BE2C (cell line): ENCODE data around the gene CD99.
"Not testable (repeated sequence)": the region's sequence is repeated elsewhere in the genome, so short reads cannot be mapped to it uniquely, and the experiment has no call there.

Experiments
- DNase-seq: peaks from one replicate; pipeline ENCODE4 v3.0.0-alpha.2; 2020
- H3K27me3 ChIP-seq: fragments of 250-450 bp; sonication (Bioruptor Pico); 2 replicates; pipeline ENCODE4 v1.5.1; 2020; ENCODE audit warnings: mild to moderate bottlenecking
- H3K36me3 ChIP-seq: fragments of 250-450 bp; sonication (Bioruptor Pico); 2 replicates; pipeline ENCODE4 v1.5.1; 2020; ENCODE audit warnings: mild to moderate bottlenecking
- H3K4me1 ChIP-seq: fragments of 250-450 bp; sonication (Bioruptor Pico); 2 replicates; pipeline ENCODE4 v1.5.1; 2020
- H3K4me3 ChIP-seq: 2 replicates; pipeline ENCODE4 v1.5.1; 2011; ENCODE audit warnings: low read depth, low read length
- H3K9me3 ChIP-seq: fragments of 250-450 bp; sonication (Bioruptor Pico); 2 replicates; pipeline ENCODE4 v1.5.1; 2020
- TF ChIP-seq, protein P1 (sequence below): IDR thresholded peaks from 2 replicates; pipeline ENCODE4 v1.5.1; 2012; ENCODE audit warnings: mild to moderate bottlenecking, low read depth, low read length

The CD99 gene

DNA sequence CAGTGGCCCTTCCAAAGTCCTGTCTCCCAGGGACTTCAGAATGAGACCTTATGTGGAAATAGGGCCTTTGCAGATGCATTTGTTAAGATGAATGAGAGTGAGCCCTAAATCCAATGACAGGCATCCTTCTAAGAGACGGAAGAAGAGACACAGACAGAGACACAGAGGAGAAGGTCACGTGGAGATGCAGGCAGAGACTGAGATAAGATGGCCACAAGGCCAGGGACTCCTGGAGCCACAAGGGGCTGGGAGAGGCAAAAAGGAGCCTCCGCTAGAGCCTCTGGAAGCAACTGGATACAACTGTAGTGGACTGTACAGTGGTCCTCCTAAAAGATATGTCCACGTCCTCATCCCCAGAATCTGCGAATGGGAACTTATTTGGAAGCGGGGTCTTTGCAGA lies 19.0 kb upstream of the CD99 start:
- H3K9me3 ChIP-seq, result no peaks in the 10 kb centered on the region
- H3K4me1 ChIP-seq, result no peaks in the 10 kb centered on the region
- H3K36me3 ChIP-seq, result no peaks in the 10 kb centered on the region
- TF ChIP-seq, protein P1, sequence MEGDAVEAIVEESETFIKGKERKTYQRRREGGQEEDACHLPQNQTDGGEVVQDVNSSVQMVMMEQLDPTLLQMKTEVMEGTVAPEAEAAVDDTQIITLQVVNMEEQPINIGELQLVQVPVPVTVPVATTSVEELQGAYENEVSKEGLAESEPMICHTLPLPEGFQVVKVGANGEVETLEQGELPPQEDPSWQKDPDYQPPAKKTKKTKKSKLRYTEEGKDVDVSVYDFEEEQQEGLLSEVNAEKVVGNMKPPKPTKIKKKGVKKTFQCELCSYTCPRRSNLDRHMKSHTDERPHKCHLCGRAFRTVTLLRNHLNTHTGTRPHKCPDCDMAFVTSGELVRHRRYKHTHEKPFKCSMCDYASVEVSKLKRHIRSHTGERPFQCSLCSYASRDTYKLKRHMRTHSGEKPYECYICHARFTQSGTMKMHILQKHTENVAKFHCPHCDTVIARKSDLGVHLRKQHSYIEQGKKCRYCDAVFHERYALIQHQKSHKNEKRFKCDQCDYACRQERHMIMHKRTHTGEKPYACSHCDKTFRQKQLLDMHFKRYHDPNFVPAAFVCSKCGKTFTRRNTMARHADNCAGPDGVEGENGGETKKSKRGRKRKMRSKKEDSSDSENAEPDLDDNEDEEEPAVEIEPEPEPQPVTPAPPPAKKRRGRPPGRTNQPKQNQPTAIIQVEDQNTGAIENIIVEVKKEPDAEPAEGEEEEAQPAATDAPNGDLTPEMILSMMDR, result no peak
- H3K4me3 ChIP-seq, result no peak overlapping the region
- no peak for DNase-seq
- H3K27me3 ChIP-seq, result no peaks in the 10 kb centered on the region

- TF ChIP-seq, protein P1, result no peak
- Histone ChIP-seq H3K36me3 (no peaks in the 10 kb centered on the region), H3K27me3 (no peaks in the 10 kb centered on the region), H3K4me3 (no peak overlapping the region), H3K9me3 (no peaks in the 10 kb centered on the region), H3K4me1 (no peaks in the 10 kb centered on the region)
- DNase-seq, result no peak
Observed at GRCh38 chrX:2673611-2674010, 17.5 kb upstream of the CD99 start.

DNA sequence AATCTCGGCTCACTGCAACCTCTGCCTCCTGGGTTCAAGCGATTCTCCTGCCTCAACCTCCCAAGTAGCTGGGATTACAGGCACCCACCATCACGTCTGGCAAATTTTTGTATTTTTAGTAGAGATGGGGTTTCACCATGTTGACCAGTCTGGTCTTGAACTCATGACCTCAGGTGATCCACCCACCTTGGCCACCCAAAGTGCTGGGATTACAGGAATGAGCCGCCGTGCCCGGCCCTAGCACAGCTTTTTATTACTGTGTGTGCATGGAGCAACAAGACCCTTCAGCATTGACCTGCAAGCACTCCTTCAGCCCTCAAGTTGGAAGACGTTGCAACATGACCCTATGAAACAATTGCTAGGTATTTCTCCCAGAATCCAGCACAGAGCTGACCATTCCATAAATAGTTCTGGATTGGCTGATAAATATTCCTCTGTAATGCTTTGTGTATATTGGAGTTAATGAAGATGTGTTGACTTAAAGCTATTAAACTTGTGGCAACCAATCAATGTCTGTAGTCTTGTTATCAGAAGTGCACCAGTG lies 15.4 kb upstream of the CD99 start:
- not testable (repeated sequence) for H3K9me3 ChIP-seq, H3K4me1 ChIP-seq, H3K4me3 ChIP-seq, H3K36me3 ChIP-seq, DNase-seq, H3K27me3 ChIP-seq

DNA sequence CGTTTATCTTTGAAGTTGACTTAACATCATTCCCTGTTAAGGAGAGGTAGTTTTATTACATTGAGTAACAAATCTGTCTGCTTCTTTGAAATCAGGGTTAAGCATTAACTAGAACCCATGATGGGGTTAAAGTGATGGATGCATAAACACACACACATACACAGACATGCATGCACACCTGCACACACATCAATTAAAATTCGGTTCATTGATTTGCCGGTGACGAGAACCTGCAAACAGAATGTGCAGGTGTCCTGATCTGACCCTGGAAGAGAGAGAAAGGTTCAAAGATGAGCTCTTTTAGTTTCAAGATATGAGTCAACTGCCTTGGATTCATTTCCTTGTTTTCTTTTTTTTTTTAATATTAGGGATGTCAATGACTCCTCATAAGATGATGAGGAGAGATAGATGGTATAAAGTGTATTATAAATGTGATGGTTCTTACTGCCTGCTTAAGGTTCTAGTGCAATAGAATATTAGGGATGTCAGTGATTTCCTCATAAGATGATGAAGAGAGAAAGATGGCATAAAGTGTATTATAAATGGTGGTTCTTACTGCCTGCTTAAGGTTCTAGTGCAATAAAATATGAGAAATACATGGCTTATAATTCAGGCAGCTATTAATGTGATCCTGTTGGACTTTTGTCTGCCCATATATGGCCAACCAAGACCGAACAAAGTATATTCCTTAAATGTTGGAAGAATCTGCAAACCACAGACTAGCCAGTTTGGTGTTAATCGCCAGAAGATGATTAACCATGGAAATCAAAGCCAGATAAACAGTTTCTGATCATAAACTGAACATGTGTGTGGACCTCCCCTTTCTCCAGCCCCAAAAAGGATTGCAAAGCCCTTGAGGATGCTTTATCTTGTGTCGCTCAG lies 14.1 kb upstream of the CD99 start:
- TF ChIP-seq, protein P1, result no peak
- Histone ChIP-seq H3K27me3 (no peaks in the 10 kb centered on the region), H3K9me3 (no peaks in the 10 kb centered on the region), H3K4me3 (no peak overlapping the region), H3K4me1 (no peaks in the 10 kb centered on the region), H3K36me3 (no peaks in the 10 kb centered on the region)
- no peak for DNase-seq

- TF ChIP-seq, protein P1, result no peak
- Histone ChIP-seq H3K9me3 (no peaks in the 10 kb centered on the region), H3K4me1 (no peaks in the 10 kb centered on the region), H3K36me3 (no peaks in the 10 kb centered on the region), H3K27me3 (no peaks in the 10 kb centered on the region), H3K4me3 (no peak overlapping the region)
- no peak for DNase-seq
Observed at GRCh38 chrX:2677764-2678163, 13.3 kb upstream of the CD99 start.

GRCh38 chrX:2678583-2678982 lies 12.5 kb upstream of the CD99 start:
- TF ChIP-seq, protein P1, result no peak
- H3K27me3 ChIP-seq, result no peaks in the 10 kb centered on the region
- no peaks in the 10 kb centered on the region for H3K36me3 ChIP-seq
- DNase-seq, result no peak
- H3K9me3 ChIP-seq, result no peaks in the 10 kb centered on the region
- no peak overlapping the region for H3K4me3 ChIP-seq
- no peaks in the 10 kb centered on the region for H3K4me1 ChIP-seq
